GM12878 (cell line): ENCODE measurements around the gene BBLN.

Source experiments
- BRCA1 ChIP-seq: IDR thresholded peaks from 2 replicates; pipeline ENCODE4 v1.6.1; 2011; ENCODE audit warnings: low read depth, low read length, improper control_type of control experiment
- CTCF ChIP-seq, 3 experiments: IDR thresholded peaks in 2 of 3; conservative IDR thresholded peaks in 1 of 3; 2 replicates each; pipeline ENCODE4 v1.5.1; 2011; ENCODE audit warnings: low read depth in 3 of 3, low read length in 3 of 3, mild to moderate bottlenecking in 3 of 3, control low read depth in 2 of 3, moderate library complexity in 2 of 3, inconsistent platforms in 1 of 3, mixed read lengths in 1 of 3; ENCODE audit not compliant: control insufficient read depth in 2 of 3, insufficient read depth in 1 of 3; ENCODE audit errors: extremely low read depth in 1 of 3
- DPF2 ChIP-seq: fragments of 450-650 bp; IDR thresholded peaks from 2 replicates; pipeline ENCODE4 v1.6.1; 2017; ENCODE audit warnings: mild to moderate bottlenecking
- EP300 ChIP-seq, 2 experiments: fragments of 150-350 bp in 1 of 2; IDR thresholded peaks; 2 replicates each; pipeline ENCODE4 v1.6.1; 2011 to 2012; ENCODE audit warnings: low read depth in 2 of 2, low read length in 2 of 2, borderline replicate concordance in 1 of 2, improper control_type of control experiment in 1 of 2, inconsistent platforms in 1 of 2; ENCODE audit not compliant: control insufficient read depth in 1 of 2
- ESRRA ChIP-seq: IDR thresholded peaks from 2 replicates; pipeline ENCODE4 v1.6.1; 2012; ENCODE audit warnings: mild to moderate bottlenecking, low read length, improper control_type of control experiment
- IKZF1 ChIP-seq: fragments of 450-650 bp; conservative IDR thresholded peaks from 2 replicates; pipeline ENCODE4 v1.6.1; 2017; ENCODE audit warnings: antibody characterized with exemption, mild to moderate bottlenecking
- NFIC ChIP-seq: IDR thresholded peaks from 2 replicates; pipeline ENCODE4 v1.6.1; 2012; ENCODE audit warnings: low read depth, mild to moderate bottlenecking, inconsistent platforms, low read length, moderate library complexity
- POLR2A ChIP-seq: IDR thresholded peaks from 2 replicates; pipeline ENCODE4 v1.6.1; 2011; ENCODE audit warnings: low read depth, mild to moderate bottlenecking, low read length
- POU2F2 ChIP-seq: IDR thresholded peaks from 3 replicates; pipeline ENCODE4 v1.6.1; 2011; ENCODE audit warnings: low read depth, mild to moderate bottlenecking, low read length, borderline replicate concordance
- RFX5 ChIP-seq: IDR thresholded peaks from 2 replicates; pipeline ENCODE4 v1.6.1; 2011; ENCODE audit warnings: low read depth, low read length, improper control_type of control experiment
- TCF7 ChIP-seq: IDR thresholded peaks from 2 replicates; pipeline ENCODE4 v1.6.1; 2014; ENCODE audit warnings: antibody characterized with exemption, borderline replicate concordance
- ZZZ3 ChIP-seq: IDR thresholded peaks from 2 replicates; pipeline ENCODE4 v1.6.1; 2011; ENCODE audit warnings: low read depth; ENCODE audit not compliant: control insufficient read depth, insufficient read length

- TF ChIP-seq EP300 (IDR thresholded peaks at IDR 0.05; ENCODE audit: borderline replicate concordance in 1 of 2, control insufficient read depth in 1 of 2, low read depth in 2 of 2, low read length in 2 of 2) (no peak), CTCF (IDR thresholded peaks at IDR 0.05 in 2 of 3, conservative IDR thresholded peaks at IDR 0.05 in 1 of 3; ENCODE audit: control insufficient read depth in 2 of 3, extremely low read depth in 1 of 3, insufficient read depth in 1 of 3, low read depth in 3 of 3, low read length in 3 of 3) (no peak), BRCA1 (no peak), TCF7 (no peak), POLR2A (no peak), ESRRA (no peak), IKZF1 (no peak), ZZZ3 (no peak), DPF2 (no peak), RFX5 (no peak), NFIC (no peak), POU2F2 (no peak)
Observed at GRCh38 chr9:128136816-128137793, 23.0 kb upstream of the BBLN start.
